Endodermal cell (in vitro differentiated cells): Measurements from ENCODE around the gene EZH2. TPM values are rescaled to one million over a fixed set of nuclear protein-coding genes. Genes with fewer than 3 reads are reported as not detected.

Experiments
- DNase-seq: peaks from one replicate; pipeline ENCODE4 v3.0.0-alpha.2; 2017
- H3K27ac ChIP-seq: 2 replicates; pipeline ENCODE4 v1.5.1; 2013; ENCODE audit warnings: mild to moderate bottlenecking, low read depth, low read length, moderate library complexity
- H3K27me3 ChIP-seq: 2 replicates; pipeline ENCODE4 v1.6.1; 2013; ENCODE audit warnings: mild to moderate bottlenecking, low read length, moderate library complexity; ENCODE audit not compliant: insufficient read depth, control insufficient read depth, poor library complexity, severe bottlenecking
- H3K36me3 ChIP-seq: 2 replicates; pipeline ENCODE4 v1.7.0; 2013; ENCODE audit warnings: mild to moderate bottlenecking, low read length, moderate library complexity; ENCODE audit not compliant: control insufficient read depth, insufficient read depth
- H3K4me1 ChIP-seq: one replicate; pipeline ENCODE4 v1.7.0; 2013; ENCODE audit warnings: low read length; ENCODE audit not compliant: control insufficient read depth, insufficient read depth
- H3K4me3 ChIP-seq: 2 replicates; pipeline ENCODE4 v1.5.1; 2013; ENCODE audit warnings: mild to moderate bottlenecking, low read length, moderate library complexity
- H3K9ac ChIP-seq: 2 replicates; pipeline ENCODE4 v1.6.1; 2013; ENCODE audit warnings: mild to moderate bottlenecking, low read length, moderate library complexity; ENCODE audit not compliant: poor library complexity, severe bottlenecking; ENCODE audit errors: extremely low read depth
- H3K9me3 ChIP-seq: 2 replicates; pipeline ENCODE4 v1.6.1; 2013; ENCODE audit warnings: mild to moderate bottlenecking, low read length, moderate library complexity; ENCODE audit not compliant: control insufficient read depth
- H3K27ac Mint-ChIP-seq: 2 replicates; pipeline ENCODE4 v1.8.0; 2020; ENCODE audit warnings: mixed read lengths
- H3K27me3 Mint-ChIP-seq: 2 replicates; pipeline ENCODE4 v1.8.0; 2021; ENCODE audit warnings: mild to moderate bottlenecking, mixed read lengths; ENCODE audit not compliant: insufficient read depth
- H3K36me3 Mint-ChIP-seq: 2 replicates; pipeline ENCODE4 v1.8.0; 2020; ENCODE audit warnings: low read depth, mixed read lengths
- H3K4me1 Mint-ChIP-seq: 2 replicates; pipeline ENCODE4 v1.8.0; 2020; ENCODE audit warnings: mixed read lengths
- H3K4me3 Mint-ChIP-seq: 2 replicates; pipeline ENCODE4 v1.8.0; 2020; ENCODE audit warnings: mild to moderate bottlenecking, moderate library complexity, mixed read lengths
- H3K9me3 Mint-ChIP-seq: 2 replicates; pipeline ENCODE4 v1.8.0; 2020; ENCODE audit warnings: mild to moderate bottlenecking, mixed read lengths
- WGBS, 2 experiments: methylation state at CpG; one replicate each; pipeline versions ENCODE4 v1.1.5 to v1.1.7; 2013; ENCODE audit warnings: missing lambda C conversion rate in 2 of 2, mixed read lengths in 1 of 2; ENCODE audit not compliant: insufficient coverage in 1 of 2, insufficient read length in 1 of 2; 5-methylcytosine and 5-hydroxymethylcytosine counted together
- total RNA-seq, 2 donors: library from RNA; stranded (reverse); fragmentation: NEBNext Ultra II Directional in 1 of 2; extraction: Animal tissue kit (Norgen Biotek cat#: 25700) in 1 of 2; gene quantifications; 2 replicates in 1 of 2; 3 replicates in 1 of 2; pipeline ENCODE4 v1.2.1, GENCODE V29; 2021
- TF ChIP-seq, protein P1 (sequence below): fragments of 200-600 bp; sonication (generic); conservative IDR thresholded peaks from 2 replicates; pipeline ENCODE4 v1.5.0; 2021; ENCODE audit warnings: antibody characterized with exemption, mild to moderate bottlenecking

EZH2 gene
- total RNA-seq, 2 donors from 2014 or later, result 40.2 to 46.0 TPM

GRCh38 chr7:148858489-148858888 is 25.6 kb downstream of the EZH2 start:
- H3K36me3 Mint-ChIP-seq, result no peaks in the 10 kb centered on the region
- no peaks in the 10 kb centered on the region for H3K4me1 ChIP-seq
- WGBS, 2 experiments, result 100% methylated on average over 1 to 2 of the region's 2 CpGs

GRCh38 chr7:148856891-148857290 is 27.2 kb downstream of the EZH2 start:
- Histone ChIP-seq H3K27ac (no peak overlapping the region), H3K4me1 (peaks cover 4% of the 10 kb centered on the region), H3K9ac (no peak overlapping the region), H3K27me3 (no peaks in the 10 kb centered on the region), H3K4me3 (no peak overlapping the region), H3K9me3 (no peaks in the 10 kb centered on the region), H3K36me3 (no peaks in the 10 kb centered on the region)
- Mint-ChIP-seq H3K9me3 (no peaks in the 10 kb centered on the region), H3K27me3 (no peaks in the 10 kb centered on the region), H3K27ac (peak overlapping the region; percentile 64), H3K36me3 (no peaks in the 10 kb centered on the region), H3K4me3 (no peak overlapping the region), H3K4me1 (peaks cover 15% of the 10 kb centered on the region)
- no peak for DNase-seq
- 89 to 90% methylated on average over 2 to 5 of the region's 5 CpGs for WGBS, 2 experiments
- TF ChIP-seq, protein P1, sequence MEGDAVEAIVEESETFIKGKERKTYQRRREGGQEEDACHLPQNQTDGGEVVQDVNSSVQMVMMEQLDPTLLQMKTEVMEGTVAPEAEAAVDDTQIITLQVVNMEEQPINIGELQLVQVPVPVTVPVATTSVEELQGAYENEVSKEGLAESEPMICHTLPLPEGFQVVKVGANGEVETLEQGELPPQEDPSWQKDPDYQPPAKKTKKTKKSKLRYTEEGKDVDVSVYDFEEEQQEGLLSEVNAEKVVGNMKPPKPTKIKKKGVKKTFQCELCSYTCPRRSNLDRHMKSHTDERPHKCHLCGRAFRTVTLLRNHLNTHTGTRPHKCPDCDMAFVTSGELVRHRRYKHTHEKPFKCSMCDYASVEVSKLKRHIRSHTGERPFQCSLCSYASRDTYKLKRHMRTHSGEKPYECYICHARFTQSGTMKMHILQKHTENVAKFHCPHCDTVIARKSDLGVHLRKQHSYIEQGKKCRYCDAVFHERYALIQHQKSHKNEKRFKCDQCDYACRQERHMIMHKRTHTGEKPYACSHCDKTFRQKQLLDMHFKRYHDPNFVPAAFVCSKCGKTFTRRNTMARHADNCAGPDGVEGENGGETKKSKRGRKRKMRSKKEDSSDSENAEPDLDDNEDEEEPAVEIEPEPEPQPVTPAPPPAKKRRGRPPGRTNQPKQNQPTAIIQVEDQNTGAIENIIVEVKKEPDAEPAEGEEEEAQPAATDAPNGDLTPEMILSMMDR, result no peak

More at GRCh38 chr7:148858489-148858888, 25.6 kb downstream of the EZH2 start:
- Histone ChIP-seq H3K4me3 (no peak overlapping the region), H3K27me3 (no peaks in the 10 kb centered on the region), H3K9me3 (no peaks in the 10 kb centered on the region), H3K36me3 (no peaks in the 10 kb centered on the region), H3K27ac (no peak overlapping the region), H3K9ac (no peak overlapping the region)
- TF ChIP-seq, protein P1, result no peak
- no peaks in the 10 kb centered on the region for H3K9me3 Mint-ChIP-seq
- no peak for DNase-seq
- H3K4me3 Mint-ChIP-seq, result no peak overlapping the region
- H3K27me3 Mint-ChIP-seq, result no peaks in the 10 kb centered on the region
- H3K27ac Mint-ChIP-seq, result no peak overlapping the region
- H3K4me1 Mint-ChIP-seq, result peaks cover 15% of the 10 kb centered on the region

DNA sequence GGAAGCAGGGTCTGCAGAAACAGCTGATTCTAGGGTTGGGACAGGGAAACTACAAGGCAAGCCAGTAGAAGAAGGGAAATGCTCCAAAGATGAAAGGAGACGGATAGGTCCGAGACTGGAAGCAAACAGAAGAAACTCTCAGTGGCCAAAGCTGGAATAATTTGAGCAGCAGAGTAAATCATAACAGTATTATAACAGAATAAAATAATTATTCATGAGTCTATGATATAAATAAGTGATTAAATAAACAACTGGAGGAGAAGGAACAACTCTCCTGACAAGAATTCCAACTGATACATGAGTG is 27.6 kb downstream of the EZH2 start:
- 92 to 100% methylated on average over 1 to 2 of the region's 2 CpGs for WGBS, 2 experiments
- Mint-ChIP-seq H3K9me3 (no peaks in the 10 kb centered on the region), H3K27ac (no peak overlapping the region), H3K4me3 (no peak overlapping the region), H3K27me3 (no peaks in the 10 kb centered on the region), H3K4me1 (peaks cover 14% of the 10 kb centered on the region), H3K36me3 (no peaks in the 10 kb centered on the region)
- no peaks in the 10 kb centered on the region for H3K9me3 ChIP-seq
- TF ChIP-seq, protein P1, result peak; percentile 33
- no peaks in the 10 kb centered on the region for H3K27me3 ChIP-seq
- peaks cover 4% of the 10 kb centered on the region for H3K4me1 ChIP-seq
- no peak overlapping the region for H3K4me3 ChIP-seq
- no peak overlapping the region for H3K9ac ChIP-seq
- H3K36me3 ChIP-seq, result no peaks in the 10 kb centered on the region
- no peak for DNase-seq
- H3K27ac ChIP-seq, result no peak overlapping the region
